ENCODE results near the gene SREBF1. TPM values are rescaled to one million over a fixed set of nuclear protein-coding genes. Genes with fewer than 3 reads are reported as not detected.

The SREBF1 gene
- polyA plus RNA-seq, 3 donors, result 7.6 to 35.9 (median 10.5) TPM

- H3K27ac Mint-ChIP-seq, result peak overlapping the region in 4 of 7 donors; percentile 12 to 82 (median 63)
- TF ChIP-seq CTCF (IDR thresholded peaks at IDR 0.05), result no peak
- Histone ChIP-seq H3K27me3 (ENCODE audit: control insufficient read depth in 2 of 2, insufficient read depth in 2 of 2, low read length in 2 of 2) (no peaks in the 10 kb centered on the region), H3K4me3 (replicated peaks in 1 of 3; ENCODE audit: low read depth in 2 of 3, low read length in 3 of 3) (no peak overlapping the region), H3K79me2 (ENCODE audit: insufficient read depth, low read length) (peaks cover 21% of the 10 kb centered on the region), H3K4me2 (replicated peaks; ENCODE audit: extremely low read depth, low read length, poor library complexity, severe bottlenecking) (no peak overlapping the region), H3K36me3 (replicated peaks in 1 of 2; ENCODE audit: control insufficient read depth in 1 of 2, insufficient read depth in 2 of 2, low read length in 2 of 2) (peaks cover 31 to 33% of the 10 kb centered on the region in 2 donors), H3K4me1 (ENCODE audit: control insufficient read depth in 1 of 2, insufficient read depth in 2 of 2, low read length in 2 of 2) (peaks cover 52 to 54% of the 10 kb centered on the region in 2 donors), H3K27ac (ENCODE audit: low read depth in 1 of 2, low read length in 2 of 2) (no peak overlapping the region), H4K20me1 (ENCODE audit: insufficient read depth, low read length) (peaks cover 72% of the 10 kb centered on the region), H2AFZ (ENCODE audit: insufficient read depth, low read depth, low read length, poor library complexity, severe bottlenecking) (no peak overlapping the region), H3K9ac (ENCODE audit: insufficient read depth, low read length, poor library complexity, severe bottlenecking) (no peak overlapping the region), H3K9me3 (replicated peaks in 1 of 2; ENCODE audit: control insufficient read depth in 1 of 2, insufficient read depth in 1 of 2, low read length in 2 of 2) (no peaks in the 10 kb centered on the region)
- WGBS (ENCODE audit: insufficient coverage), result 100% methylated on average over 5 of the region's 7 CpGs
- peaks cover 62% of the 10 kb centered on the region for H3K4me1 Mint-ChIP-seq
- H3K27me3 Mint-ChIP-seq (ENCODE audit: low read depth in 3 of 3), result peaks cover 0 to 11% (median 5%) of the 10 kb centered on the region in 3 donors
- H3K9me3 Mint-ChIP-seq, result peaks cover 0 to 2% (median 0%) of the 10 kb centered on the region in 7 donors
- no peak for DNase-seq
- H3K4me3 Mint-ChIP-seq, result no peak overlapping the region
- H3K36me3 Mint-ChIP-seq, result peaks cover 48 to 59% of the 10 kb centered on the region in 2 donors
- intact Hi-C loops (cut with micrococcal nuclease), result no loop called here
Measured at GRCh38 chr17:17820463-17821158, 16.2 kb downstream of the SREBF1 start.

- H3K4me3 Mint-ChIP-seq, result peak overlapping the region in 1 of 2 donors; percentile 24
- peaks cover 0 to 12% (median 5%) of the 10 kb centered on the region in 3 donors for H3K27me3 Mint-ChIP-seq (ENCODE audit: low read depth in 3 of 3)
- Histone ChIP-seq H3K36me3 (replicated peaks in 1 of 2; ENCODE audit: control insufficient read depth in 1 of 2, insufficient read depth in 2 of 2, low read length in 2 of 2) (peaks cover 36 to 39% of the 10 kb centered on the region in 2 donors), H3K9ac (ENCODE audit: insufficient read depth, low read length, poor library complexity, severe bottlenecking) (no peak overlapping the region), H3K27me3 (ENCODE audit: control insufficient read depth in 2 of 2, insufficient read depth in 2 of 2, low read length in 2 of 2) (no peaks in the 10 kb centered on the region), H3K4me2 (replicated peaks; ENCODE audit: extremely low read depth, low read length, poor library complexity, severe bottlenecking) (peak overlapping the region; percentile 20), H3K9me3 (replicated peaks in 1 of 2; ENCODE audit: control insufficient read depth in 1 of 2, insufficient read depth in 1 of 2, low read length in 2 of 2) (no peaks in the 10 kb centered on the region), H2AFZ (ENCODE audit: insufficient read depth, low read depth, low read length, poor library complexity, severe bottlenecking) (no peak overlapping the region), H3K27ac (ENCODE audit: low read depth in 1 of 2, low read length in 2 of 2) (peak overlapping the region in 1 of 2 donors; percentile 15), H3K79me2 (ENCODE audit: insufficient read depth, low read length) (peaks cover 21% of the 10 kb centered on the region), H4K20me1 (ENCODE audit: insufficient read depth, low read length) (peaks cover 71% of the 10 kb centered on the region), H3K4me3 (replicated peaks in 1 of 3; ENCODE audit: low read depth in 2 of 3, low read length in 3 of 3) (no peak overlapping the region), H3K4me1 (ENCODE audit: control insufficient read depth in 1 of 2, insufficient read depth in 2 of 2, low read length in 2 of 2) (peaks cover 46 to 48% of the 10 kb centered on the region in 2 donors)
- 97% methylated on average over 5 of the region's 10 CpGs for WGBS (ENCODE audit: insufficient coverage)
- intact Hi-C loops (cut with micrococcal nuclease), result no loop called here
- TF ChIP-seq CTCF (IDR thresholded peaks at IDR 0.05), result no peak
- peaks cover 56% of the 10 kb centered on the region for H3K4me1 Mint-ChIP-seq
- H3K9me3 Mint-ChIP-seq, result peaks cover 0 to 2% (median 0%) of the 10 kb centered on the region in 7 donors
- peak overlapping the region in 4 of 7 donors; percentile 37 to 68 (median 62) for H3K27ac Mint-ChIP-seq
- no peak for DNase-seq
- peaks cover 52 to 64% of the 10 kb centered on the region in 2 donors for H3K36me3 Mint-ChIP-seq
Measured at GRCh38 chr17:17820046-17820445, 16.7 kb downstream of the SREBF1 start.

All from CD14-positive monocyte (primary cell).